OCI-LY3 (cell line): ENCODE data around the gene MTCH1.

ENCODE experiments used
- H2AFZ ChIP-seq: fragments of 200-600, 300-600 bp; shearing (Covaris generic); 2 replicates; pipeline ENCODE4 v1.6.0; 2014; ENCODE audit warnings: antibody characterized with exemption, low read depth, low read length
- H3K27ac ChIP-seq: fragments of 200-600, 300-600 bp; sonication (generic); 2 replicates; pipeline ENCODE4 v1.5.1; 2014; ENCODE audit warnings: mild to moderate bottlenecking, low read length, moderate library complexity, mixed read lengths
- H3K27me3 ChIP-seq: fragments of 200-600, 300-600 bp; sonication (generic); 2 replicates; pipeline ENCODE4 v1.6.1; 2014; ENCODE audit warnings: low read depth, low read length, mixed read lengths
- H3K36me3 ChIP-seq: fragments of 200-600, 300-600 bp; sonication (generic); replicated peaks from 2 replicates; pipeline ENCODE3; 2014; ENCODE audit warnings: low read depth, low read length, mixed read lengths
- H3K4me1 ChIP-seq: fragments of 300-600, 200-600 bp; sonication (generic); 2 replicates; pipeline ENCODE4 v1.6.1; 2014; ENCODE audit warnings: low read length, mixed read lengths
- H3K4me2 ChIP-seq: fragments of 200-600, 300-600 bp; sonication (generic); 2 replicates; pipeline ENCODE4 v1.6.1; 2014; ENCODE audit warnings: low read length, mixed read lengths
- H3K4me3 ChIP-seq: fragments of 300-600, 200-600 bp; sonication (generic); 2 replicates; pipeline ENCODE4 v1.5.1; 2014; ENCODE audit warnings: antibody characterized with exemption, mild to moderate bottlenecking, low read length, moderate library complexity
- H3K79me2 ChIP-seq: fragments of 300-600, 200-600 bp; shearing (Covaris generic); 2 replicates; pipeline ENCODE4 v1.6.1; 2014; ENCODE audit warnings: mild to moderate bottlenecking, low read length, mixed read lengths
- H3K9ac ChIP-seq: fragments of 300-600, 200-600 bp; shearing (Covaris generic); 2 replicates; pipeline ENCODE4 v1.6.0; 2014; ENCODE audit warnings: mild to moderate bottlenecking, low read length, moderate library complexity
- H3K9me3 ChIP-seq: fragments of 200-600, 300-600 bp; shearing (Covaris generic); 2 replicates; pipeline ENCODE4 v1.6.1; 2014; ENCODE audit warnings: low read length, mixed read lengths; ENCODE audit not compliant: insufficient read depth
- H4K20me1 ChIP-seq: fragments of 200-600, 300-600 bp; sonication (generic); 2 replicates; pipeline ENCODE4 v1.6.1; 2016; ENCODE audit warnings: low read length, mixed read lengths; ENCODE audit not compliant: insufficient read depth
- EZH2phosphoT487 ChIP-seq: fragments of 200-600 bp; shearing (Covaris generic); IDR thresholded peaks from 2 replicates; pipeline ENCODE4 v1.6.1; 2018; ENCODE audit warnings: antibody characterized with exemption, mixed run types, low read depth
- TF ChIP-seq, protein P1 (sequence below): fragments of 200-600, 300-600 bp; sonication (generic); IDR thresholded peaks from 2 replicates; pipeline ENCODE4 v1.5.1; 2014; ENCODE audit warnings: antibody characterized with exemption, low read length, low read depth

Gene MTCH1

DNA sequence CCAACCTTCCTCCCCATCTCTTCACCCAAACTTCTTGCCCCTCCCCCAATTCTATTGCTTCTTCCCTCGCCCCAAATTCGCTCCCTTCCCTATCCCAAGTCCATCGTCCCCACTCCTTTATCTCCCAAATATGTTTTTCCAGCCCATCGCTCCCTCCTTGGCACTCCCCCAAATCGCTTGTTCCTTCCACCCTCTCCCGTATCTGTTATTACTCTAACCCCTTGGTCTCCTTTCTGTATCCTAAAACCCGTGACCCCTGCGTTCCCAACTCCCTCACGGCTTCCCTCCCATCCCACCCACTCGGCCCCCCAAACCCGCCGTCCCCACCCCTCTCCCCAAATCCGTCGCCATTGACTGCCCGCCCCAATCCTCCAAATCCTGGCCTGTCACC lies 584 bp downstream of the MTCH1 start:
- Histone ChIP-seq H2AFZ (no peak overlapping the region), H4K20me1 (peaks cover 40% of the 10 kb centered on the region), H3K27ac (peak overlapping the region; percentile 16), H3K4me2 (peak overlapping the region; percentile 86), H3K79me2 (peaks cover 58% of the 10 kb centered on the region), H3K27me3 (peaks cover 7% of the 10 kb centered on the region; the same call in 1 of the 2 replicates), H3K9me3 (no peaks in the 10 kb centered on the region), H3K4me3 (peak overlapping the region; percentile 90), H3K36me3 (peaks cover 2% of the 10 kb centered on the region), H3K9ac (peak overlapping the region; percentile 82), H3K4me1 (peaks cover 22% of the 10 kb centered on the region)
- TF ChIP-seq EZH2phosphoT487: no peak
- TF ChIP-seq, protein P1, sequence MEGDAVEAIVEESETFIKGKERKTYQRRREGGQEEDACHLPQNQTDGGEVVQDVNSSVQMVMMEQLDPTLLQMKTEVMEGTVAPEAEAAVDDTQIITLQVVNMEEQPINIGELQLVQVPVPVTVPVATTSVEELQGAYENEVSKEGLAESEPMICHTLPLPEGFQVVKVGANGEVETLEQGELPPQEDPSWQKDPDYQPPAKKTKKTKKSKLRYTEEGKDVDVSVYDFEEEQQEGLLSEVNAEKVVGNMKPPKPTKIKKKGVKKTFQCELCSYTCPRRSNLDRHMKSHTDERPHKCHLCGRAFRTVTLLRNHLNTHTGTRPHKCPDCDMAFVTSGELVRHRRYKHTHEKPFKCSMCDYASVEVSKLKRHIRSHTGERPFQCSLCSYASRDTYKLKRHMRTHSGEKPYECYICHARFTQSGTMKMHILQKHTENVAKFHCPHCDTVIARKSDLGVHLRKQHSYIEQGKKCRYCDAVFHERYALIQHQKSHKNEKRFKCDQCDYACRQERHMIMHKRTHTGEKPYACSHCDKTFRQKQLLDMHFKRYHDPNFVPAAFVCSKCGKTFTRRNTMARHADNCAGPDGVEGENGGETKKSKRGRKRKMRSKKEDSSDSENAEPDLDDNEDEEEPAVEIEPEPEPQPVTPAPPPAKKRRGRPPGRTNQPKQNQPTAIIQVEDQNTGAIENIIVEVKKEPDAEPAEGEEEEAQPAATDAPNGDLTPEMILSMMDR: no peak

DNA sequence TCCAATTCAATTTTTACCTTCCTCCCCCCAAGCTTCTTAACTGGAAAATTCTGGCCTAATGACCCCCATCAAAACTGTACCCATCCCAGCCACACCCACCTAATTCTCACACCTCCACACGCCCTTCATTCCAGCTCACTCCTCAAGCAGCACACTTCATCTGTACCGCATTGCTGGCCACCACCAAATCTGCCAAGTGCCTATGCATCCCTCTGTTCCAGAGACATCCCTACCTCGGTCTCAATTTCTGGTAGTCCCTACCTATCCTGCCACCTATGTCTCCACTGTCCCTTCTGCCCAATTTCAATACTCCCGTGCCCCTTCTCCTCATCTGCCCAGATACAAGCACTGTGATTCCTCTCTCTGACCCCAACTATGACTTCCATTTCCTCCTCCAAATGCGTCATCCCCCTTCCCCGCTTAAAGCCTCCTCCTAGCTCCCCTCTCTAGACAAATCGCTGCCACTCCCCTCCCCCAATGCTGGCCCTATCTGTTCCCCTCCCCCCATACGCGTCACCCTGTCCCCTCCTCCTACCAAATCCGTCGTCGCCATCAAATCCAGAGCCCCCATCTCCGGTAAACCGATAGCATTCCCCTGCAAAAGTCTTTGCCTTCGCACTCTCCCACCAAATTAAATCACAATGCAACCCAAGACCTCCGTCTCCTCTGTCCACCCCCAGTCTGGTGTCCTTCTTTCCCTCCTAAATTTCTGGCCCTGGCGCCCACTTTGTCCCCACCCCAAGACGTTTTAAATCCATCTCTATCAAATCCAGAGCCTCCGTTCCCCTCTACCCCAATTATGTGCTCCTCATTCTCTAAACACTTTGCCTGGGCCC lies 1.2 kb downstream of the MTCH1 start:
- H3K27me3 ChIP-seq: peaks cover 7% of the 10 kb centered on the region; the same call in 1 of the 2 replicates
- peaks cover 22% of the 10 kb centered on the region for H3K4me1 ChIP-seq
- H3K36me3 ChIP-seq: peaks cover 3% of the 10 kb centered on the region
- H3K4me2 ChIP-seq: peak overlapping the region; percentile 86
- H2AFZ ChIP-seq: no peak overlapping the region
- peaks cover 64% of the 10 kb centered on the region for H3K79me2 ChIP-seq
- H3K27ac ChIP-seq: peak overlapping the region; percentile 14; the same call in 1 of the 2 replicates
- no peaks in the 10 kb centered on the region for H3K9me3 ChIP-seq
- TF ChIP-seq, protein P1: no peak
- no peak for TF ChIP-seq EZH2phosphoT487
- H3K4me3 ChIP-seq: peak overlapping the region; percentile 90
- H4K20me1 ChIP-seq: peaks cover 47% of the 10 kb centered on the region
- peak overlapping the region; percentile 82 for H3K9ac ChIP-seq

DNA sequence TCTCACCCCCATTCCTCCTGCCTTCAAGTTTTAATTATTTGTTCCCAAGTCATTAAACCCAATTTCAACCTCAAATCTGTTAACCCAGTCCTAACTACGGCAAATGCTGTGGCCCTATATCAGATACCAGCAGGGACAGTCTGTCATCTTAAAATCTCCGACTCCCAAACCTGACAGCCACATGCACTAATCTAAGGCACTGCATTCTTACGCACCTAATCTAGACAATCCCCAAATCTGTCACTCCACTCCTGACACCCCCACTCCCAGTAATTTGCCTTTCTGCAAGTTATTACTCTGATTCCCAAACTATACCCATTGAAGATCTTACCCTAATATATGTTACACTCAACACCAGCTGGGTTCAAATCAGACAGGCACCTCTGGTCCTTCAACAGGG lies 2.5 kb downstream of the MTCH1 start:
- peak overlapping the region; percentile 86; the same call in 1 of the 2 replicates for H3K4me2 ChIP-seq
- no peaks in the 10 kb centered on the region for H3K27me3 ChIP-seq
- H3K4me1 ChIP-seq: peaks cover 22% of the 10 kb centered on the region
- no peak overlapping the region for H2AFZ ChIP-seq
- TF ChIP-seq, protein P1: no peak
- H3K4me3 ChIP-seq: no peak overlapping the region
- H3K79me2 ChIP-seq: peaks cover 74% of the 10 kb centered on the region
- H3K9me3 ChIP-seq: no peaks in the 10 kb centered on the region
- H4K20me1 ChIP-seq: peaks cover 54% of the 10 kb centered on the region
- no peak overlapping the region for H3K27ac ChIP-seq
- no peak overlapping the region for H3K9ac ChIP-seq
- H3K36me3 ChIP-seq: peaks cover 3% of the 10 kb centered on the region

DNA sequence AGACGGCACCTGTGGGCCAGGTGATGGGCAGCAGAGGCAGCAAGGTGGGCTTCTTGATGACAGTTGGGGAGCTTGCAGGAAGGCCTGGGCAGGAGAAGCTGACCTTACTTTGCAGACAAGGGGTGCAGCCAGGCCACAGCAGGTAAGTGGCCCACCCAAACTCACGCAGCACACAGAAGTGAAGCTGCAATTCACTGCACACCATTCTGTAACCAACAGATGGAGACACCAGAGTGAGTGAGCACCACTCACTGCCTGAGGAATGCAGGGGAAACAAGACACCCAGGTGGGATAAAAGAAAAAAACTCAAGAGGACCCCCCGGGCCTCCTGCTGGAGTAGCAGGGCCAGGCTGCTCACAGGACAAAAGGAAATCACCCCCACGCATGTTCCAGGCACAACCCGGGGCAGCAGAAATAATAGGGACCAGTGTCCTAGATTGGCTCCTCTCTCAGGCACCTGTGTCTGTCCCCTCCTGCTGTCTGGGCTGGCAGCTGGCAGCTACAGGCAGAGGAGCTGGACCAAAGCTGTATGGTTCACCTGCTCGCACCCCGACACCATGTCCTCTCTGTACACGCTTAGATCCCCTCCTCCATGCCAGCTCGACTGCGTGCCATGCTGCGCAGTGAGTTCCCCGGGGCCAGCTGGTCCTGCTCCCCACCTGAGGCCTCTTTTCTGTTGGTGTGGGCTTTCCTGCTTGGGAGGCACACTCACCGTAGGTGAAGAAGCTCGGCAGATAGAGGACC lies 4.9 kb downstream of the MTCH1 start:
- Histone ChIP-seq H3K9ac (no peak overlapping the region), H3K79me2 (peaks cover 70% of the 10 kb centered on the region), H3K4me1 (peaks cover 12% of the 10 kb centered on the region), H3K36me3 (peaks cover 27% of the 10 kb centered on the region), H3K4me3 (no peak overlapping the region), H3K27me3 (no peaks in the 10 kb centered on the region), H3K27ac (no peak overlapping the region), H4K20me1 (peaks cover 54% of the 10 kb centered on the region), H3K9me3 (no peaks in the 10 kb centered on the region), H2AFZ (no peak overlapping the region), H3K4me2 (no peak overlapping the region)
- TF ChIP-seq EZH2phosphoT487: no peak
- TF ChIP-seq, protein P1: peak; percentile 28; the same call in 1 of the 2 replicates
